GM12878 (cell line): ENCODE results near the gene EDC3.

Experiments used
- CHD2 ChIP-seq: IDR thresholded peaks from 2 replicates; pipeline ENCODE4 v1.6.1; 2011; ENCODE audit warnings: low read depth, low read length, improper control_type of control experiment, borderline replicate concordance
- CTCF ChIP-seq, 3 experiments: IDR thresholded peaks in 2 of 3; conservative IDR thresholded peaks in 1 of 3; 2 replicates each; pipeline ENCODE4 v1.5.1; 2011; ENCODE audit warnings: low read depth in 3 of 3, low read length in 3 of 3, mild to moderate bottlenecking in 3 of 3, control low read depth in 2 of 3, moderate library complexity in 2 of 3, inconsistent platforms in 1 of 3, mixed read lengths in 1 of 3; ENCODE audit not compliant: control insufficient read depth in 2 of 3, insufficient read depth in 1 of 3; ENCODE audit errors: extremely low read depth in 1 of 3
- EP300 ChIP-seq, 2 experiments: fragments of 150-350 bp in 1 of 2; IDR thresholded peaks; 2 replicates each; pipeline ENCODE4 v1.6.1; 2011 to 2012; ENCODE audit warnings: low read depth in 2 of 2, low read length in 2 of 2, borderline replicate concordance in 1 of 2, improper control_type of control experiment in 1 of 2, inconsistent platforms in 1 of 2; ENCODE audit not compliant: control insufficient read depth in 1 of 2
- EZH2 ChIP-seq: IDR thresholded peaks from 2 replicates; pipeline ENCODE4 v1.6.1; 2012; ENCODE audit warnings: low read depth, mild to moderate bottlenecking, control low read depth, inconsistent platforms, low read length, borderline replicate concordance; ENCODE audit not compliant: control insufficient read depth
- KAT2A ChIP-seq: conservative IDR thresholded peaks from 2 replicates; pipeline ENCODE4 v1.6.1; 2011; ENCODE audit warnings: low read depth, low read length; ENCODE audit not compliant: control insufficient read depth
- NFYB ChIP-seq: IDR thresholded peaks from 2 replicates; pipeline ENCODE4 v1.6.1; 2011; ENCODE audit warnings: low read depth, mild to moderate bottlenecking, low read length, improper control_type of control experiment, moderate library complexity; ENCODE audit not compliant: insufficient read depth
- POLR2AphosphoS5 ChIP-seq: IDR thresholded peaks from 2 replicates; pipeline ENCODE4 v1.6.1; 2011; ENCODE audit warnings: mild to moderate bottlenecking, low read length, inconsistent platforms
- SIN3A ChIP-seq: IDR thresholded peaks from 2 replicates; pipeline ENCODE4 v1.6.1; 2012; ENCODE audit warnings: low read depth, low read length, improper control_type of control experiment
- SIX5 ChIP-seq: IDR thresholded peaks from 2 replicates; pipeline ENCODE4 v1.6.1; 2011; ENCODE audit warnings: mild to moderate bottlenecking, low read depth, low read length, moderate library complexity; ENCODE audit not compliant: severe bottlenecking
- TAF1 ChIP-seq: IDR thresholded peaks from 2 replicates; pipeline ENCODE4 v1.6.1; 2011; ENCODE audit warnings: mild to moderate bottlenecking, low read depth, low read length, borderline replicate concordance
- TCF12 ChIP-seq: IDR thresholded peaks from 2 replicates; pipeline ENCODE4 v1.6.1; 2011; ENCODE audit warnings: low read depth, mild to moderate bottlenecking, low read length
- YY1 ChIP-seq: IDR thresholded peaks from 2 replicates; pipeline ENCODE4 v1.6.1; 2011; ENCODE audit warnings: low read depth, mild to moderate bottlenecking, low read length
- ZBTB40 ChIP-seq: fragments of 450-650 bp; IDR thresholded peaks from 2 replicates; pipeline ENCODE4 v1.6.1; 2016; ENCODE audit warnings: mild to moderate bottlenecking, moderate library complexity, borderline replicate concordance

GRCh38 chr15:74695597-74696397 is at the start of gene EDC3:
- TF ChIP-seq SIN3A (peak; percentile 100), NFYB (0 out of 2 replicates have a peak, but pooled peaks have one; percentile 9), KAT2A (no peak), EP300 (IDR thresholded peaks at IDR 0.05; ENCODE audit: borderline replicate concordance in 1 of 2, control insufficient read depth in 1 of 2, low read depth in 2 of 2, low read length in 2 of 2) (no peak), TCF12 (0 out of 2 replicates have a peak, but pooled peaks have one; percentile 4), SIX5 (peak; percentile 46), CTCF (IDR thresholded peaks at IDR 0.05 in 2 of 3, conservative IDR thresholded peaks at IDR 0.05 in 1 of 3; ENCODE audit: control insufficient read depth in 2 of 3, extremely low read depth in 1 of 3, insufficient read depth in 1 of 3, low read depth in 3 of 3, low read length in 3 of 3) (no peak), EZH2 (no peak), CHD2 (peak; percentile 58; the same call in 1 of the 2 replicates), YY1 (peak; percentile 65), POLR2AphosphoS5 (peak; percentile 71), ZBTB40 (peak; percentile 97), TAF1 (peak; percentile 52; the same call in 1 of the 2 replicates)
